NCI-H2107 treated with DMSO at 0.1 percent for 48 hours (cell line): ENCODE data around the gene PPP2R5A.
"Not testable (repeated sequence)": the region's sequence is repeated elsewhere in the genome, so short reads cannot be mapped to it uniquely, and the experiment has no call there.

Source experiments
- DNase-seq: peaks from one replicate; lab custom pipeline; 2025; ENCODE audit not compliant: unreplicated experiment; lab: John Stamatoyannopoulos, UW

Gene PPP2R5A

DNA sequence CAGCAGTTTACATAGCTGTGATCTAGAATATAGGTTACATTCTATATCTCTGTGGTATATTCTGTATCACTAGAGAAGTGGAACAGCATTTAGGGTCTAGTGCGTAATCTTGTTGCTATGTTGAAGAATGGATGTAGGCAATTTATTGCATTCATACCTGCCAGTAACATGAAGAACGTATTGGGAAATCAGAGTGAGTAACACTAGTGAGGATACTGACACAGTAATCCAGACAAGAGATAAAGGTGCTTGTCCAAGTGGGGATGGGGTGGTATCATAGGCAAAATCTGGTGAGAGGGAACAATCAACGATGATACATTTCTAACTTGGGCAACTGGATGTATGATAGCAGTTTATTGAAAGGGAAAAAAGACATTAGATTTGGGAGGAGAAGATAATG, 9.8 kb downstream of the PPP2R5A start:
- no peak for DNase-seq

DNA sequence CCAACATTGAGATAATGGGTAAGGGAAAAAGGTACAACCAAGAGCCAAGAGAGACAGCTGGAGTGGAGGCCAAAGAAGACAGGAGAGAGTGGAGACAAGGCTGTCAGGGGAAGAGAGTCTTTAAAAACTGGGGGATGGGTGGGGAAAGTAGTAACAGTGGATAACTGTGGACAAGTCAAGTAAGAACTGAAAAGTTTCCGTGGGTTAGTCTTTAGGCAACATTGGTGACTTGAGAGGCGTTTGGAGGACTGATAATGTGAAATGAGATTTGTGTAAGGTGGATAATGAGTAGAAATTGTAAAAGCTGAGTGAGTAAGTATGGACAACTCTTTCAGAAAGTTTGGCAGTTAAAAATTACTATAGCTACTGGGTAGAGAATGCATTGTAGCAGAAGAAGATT, 10.4 kb downstream of the PPP2R5A start:
- DNase-seq = no peak

DNA sequence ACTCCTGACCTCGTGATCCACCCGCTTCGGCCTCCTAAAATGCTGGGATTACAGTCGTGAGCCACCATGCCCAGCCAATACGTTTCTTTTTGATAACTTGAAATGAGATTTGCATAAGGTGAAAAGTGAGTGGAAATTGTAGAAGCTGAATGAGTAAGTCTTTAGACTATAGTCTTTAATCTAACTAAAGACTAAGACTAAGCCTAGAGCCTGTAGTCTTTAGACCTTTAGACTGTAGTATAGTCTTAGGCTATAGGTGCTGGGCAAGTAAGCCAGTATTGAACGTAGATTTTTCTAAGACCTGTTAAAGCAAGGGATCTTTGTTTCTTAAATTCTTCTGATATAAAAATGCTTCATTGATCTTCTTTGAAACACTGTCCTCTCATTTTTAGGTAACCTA, 12.1 kb downstream of the PPP2R5A start:
- DNase-seq = no peak

DNA sequence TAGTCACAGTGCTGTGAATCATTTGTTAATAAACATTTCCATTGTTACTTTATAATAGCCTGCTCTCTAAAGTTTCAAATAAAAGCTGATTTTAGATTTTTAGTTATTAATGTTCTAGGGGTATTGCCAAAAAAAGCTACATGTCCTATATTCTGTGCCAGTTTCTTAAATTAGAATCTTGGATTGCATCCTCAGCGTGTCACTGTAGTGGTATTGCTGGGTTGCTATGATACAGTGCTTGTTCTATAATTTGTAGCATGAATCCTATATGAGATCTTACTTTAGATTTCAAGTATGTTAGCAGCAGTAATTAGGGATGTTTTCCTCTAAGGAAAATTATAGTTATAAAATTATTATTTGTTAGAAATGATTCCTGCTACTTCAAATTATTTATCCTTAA, 16.4 kb downstream of the PPP2R5A start:
- DNase-seq = no peak

DNA sequence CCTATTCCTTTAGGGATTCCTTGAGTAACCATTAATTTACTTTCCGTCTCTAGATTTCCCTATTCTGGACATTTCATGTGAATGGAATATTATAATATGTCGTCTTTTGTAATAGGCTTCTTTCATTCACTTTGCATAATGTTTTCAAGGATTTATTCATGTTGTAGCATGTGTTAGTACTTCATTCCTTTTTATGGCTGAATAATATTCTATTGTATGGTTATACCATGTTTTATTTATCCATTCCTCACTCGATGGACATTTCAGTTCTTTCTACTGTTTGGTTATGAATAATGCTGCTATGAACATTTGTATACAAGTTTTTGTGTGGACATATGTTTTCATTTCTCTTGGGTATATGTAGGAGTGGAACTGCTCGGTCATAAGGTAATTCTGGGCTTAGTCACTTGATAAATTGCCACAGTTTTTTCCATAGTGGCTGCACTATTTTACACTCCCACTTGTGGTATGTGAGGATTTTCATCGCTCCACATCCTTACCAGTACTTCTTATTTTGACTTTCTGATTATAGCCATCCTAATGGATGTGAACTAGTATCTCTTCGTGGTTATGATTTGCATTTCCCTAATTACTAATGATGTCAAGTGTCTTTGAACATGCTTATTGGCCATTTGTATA, 17.7 kb downstream of the PPP2R5A start:
- DNase-seq = no peak

DNA sequence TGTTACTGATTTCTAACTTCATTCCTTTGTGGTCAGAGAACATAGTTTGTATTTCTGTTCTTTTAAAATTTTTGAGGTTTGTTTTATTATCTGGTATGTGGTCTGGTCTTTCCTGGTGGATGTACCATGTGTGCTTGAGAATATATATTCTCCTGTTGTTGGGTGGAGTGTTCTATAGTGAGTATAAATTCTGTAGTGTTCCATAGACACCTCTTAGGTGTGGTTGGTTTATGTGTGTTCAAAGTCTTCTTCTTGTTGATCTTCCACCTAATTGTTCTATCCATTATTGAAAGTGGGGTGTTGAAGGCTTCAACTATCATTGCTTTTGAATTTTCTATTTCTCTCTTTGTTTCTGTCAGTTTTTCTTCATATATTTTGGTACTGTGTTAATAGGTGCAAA, 20.1 kb downstream of the PPP2R5A start:
- DNase-seq = no peak

DNA sequence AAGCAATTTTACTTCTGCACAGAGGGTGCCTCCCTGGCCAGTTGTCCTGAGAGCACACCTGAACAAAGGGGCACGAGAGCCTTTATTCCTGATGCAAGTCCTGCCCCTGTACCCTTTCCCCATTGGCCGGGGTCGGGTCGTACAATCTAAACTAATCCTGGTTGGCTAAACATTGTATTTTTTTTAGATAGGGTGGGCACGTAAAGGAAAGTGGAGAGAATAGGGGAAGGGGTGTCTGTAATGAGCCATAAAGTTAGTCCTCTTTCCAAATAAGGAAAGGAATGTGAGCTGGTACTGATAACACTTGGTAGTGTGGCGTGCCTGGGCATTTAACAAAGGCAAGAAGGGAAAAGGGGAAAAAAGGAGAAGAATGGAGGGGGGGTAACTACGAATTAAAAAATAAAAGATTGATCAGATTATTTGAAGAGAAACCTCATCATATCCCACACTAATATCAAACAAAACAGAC, 20.8 kb downstream of the PPP2R5A start:
- not testable (repeated sequence) for DNase-seq

DNA sequence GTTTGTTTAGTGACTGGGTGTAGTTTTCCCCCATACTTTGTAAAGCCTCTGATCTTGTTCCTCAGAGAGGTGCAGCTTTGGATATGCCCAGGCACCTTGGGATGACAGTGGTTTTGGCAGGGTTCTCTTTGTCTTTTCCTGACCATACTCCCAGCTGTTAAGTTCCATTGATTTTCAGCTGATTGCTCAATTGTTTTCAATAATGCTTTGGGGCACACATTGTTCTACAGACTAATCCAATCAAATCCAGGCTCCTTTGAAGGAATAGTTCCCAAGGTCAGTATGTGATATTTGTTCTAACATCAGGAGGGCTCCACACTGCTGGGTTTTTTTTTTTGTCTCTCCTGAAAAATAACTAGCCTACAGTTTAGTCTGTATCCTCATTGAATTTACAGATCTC, 24.8 kb downstream of the PPP2R5A start:
- no peak for DNase-seq

DNA sequence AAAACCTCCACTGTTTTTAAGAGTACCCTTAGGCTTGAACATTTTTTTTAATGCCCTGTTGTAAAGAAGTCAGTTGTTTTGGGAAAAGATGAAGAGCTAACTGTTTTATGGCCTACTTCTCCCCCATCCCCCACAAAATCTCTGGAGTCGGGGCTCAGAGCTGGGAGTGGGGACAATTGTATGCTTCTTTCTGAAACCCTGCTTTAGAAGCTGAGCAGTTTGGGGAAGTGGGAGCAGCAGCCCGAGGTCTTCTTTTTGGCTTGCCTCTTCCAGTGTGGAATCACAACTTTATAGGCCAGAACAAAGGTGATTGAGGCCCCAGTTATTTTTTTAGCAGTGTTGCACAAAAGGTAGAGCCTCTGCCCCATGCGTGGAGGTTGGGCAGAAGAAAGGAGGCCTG, 25.2 kb downstream of the PPP2R5A start:
- no peak for DNase-seq

DNA sequence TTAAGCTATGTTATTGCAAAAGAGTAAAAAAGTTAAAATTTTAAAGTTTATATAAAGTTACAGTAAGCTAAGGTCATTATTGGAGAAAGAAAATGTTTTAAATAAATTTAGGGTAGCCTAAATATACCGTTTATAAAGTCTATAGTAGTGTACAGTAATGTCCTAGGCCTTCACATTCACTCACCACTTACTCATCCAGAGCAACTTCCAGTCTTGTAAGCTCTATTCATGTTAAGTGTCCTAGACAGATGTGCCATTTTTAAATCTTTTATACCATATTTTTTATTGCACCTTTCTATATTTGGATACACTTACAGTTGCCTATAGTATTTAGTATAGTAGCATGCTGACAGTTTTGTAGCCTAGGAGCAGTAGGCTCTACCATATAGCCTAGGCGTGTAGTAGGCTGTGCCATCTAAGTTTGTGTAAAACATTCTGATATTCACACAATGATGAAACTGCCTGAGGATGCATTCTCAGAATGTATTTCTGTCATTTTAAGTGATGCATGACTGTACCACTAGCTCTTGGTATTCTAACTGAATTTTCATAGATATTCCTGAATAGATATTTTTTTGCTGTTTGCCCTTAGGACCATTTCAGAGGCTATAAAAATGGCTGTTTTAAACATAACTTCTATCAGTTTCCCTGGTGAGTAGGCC, 26.8 kb downstream of the PPP2R5A start:
- no peak for DNase-seq

DNA sequence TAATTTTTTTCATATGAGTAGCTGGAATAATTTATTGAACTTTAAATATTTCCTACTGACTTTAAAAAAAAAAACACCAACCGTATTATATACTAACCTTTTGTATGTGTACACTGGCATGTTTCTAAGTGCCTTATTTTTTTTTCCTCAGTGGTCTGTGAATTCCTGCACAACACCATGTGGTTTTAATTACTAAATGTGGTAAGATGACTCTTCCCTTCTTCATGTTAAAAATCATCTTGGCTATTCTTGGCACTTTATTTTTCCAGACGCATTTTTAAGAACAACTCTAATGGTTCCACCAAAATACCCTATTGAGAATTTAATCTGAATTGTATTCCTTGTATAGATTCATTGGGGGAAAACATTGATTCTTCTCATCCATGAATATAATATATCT, 28.4 kb downstream of the PPP2R5A start:
- no peak for DNase-seq

DNA sequence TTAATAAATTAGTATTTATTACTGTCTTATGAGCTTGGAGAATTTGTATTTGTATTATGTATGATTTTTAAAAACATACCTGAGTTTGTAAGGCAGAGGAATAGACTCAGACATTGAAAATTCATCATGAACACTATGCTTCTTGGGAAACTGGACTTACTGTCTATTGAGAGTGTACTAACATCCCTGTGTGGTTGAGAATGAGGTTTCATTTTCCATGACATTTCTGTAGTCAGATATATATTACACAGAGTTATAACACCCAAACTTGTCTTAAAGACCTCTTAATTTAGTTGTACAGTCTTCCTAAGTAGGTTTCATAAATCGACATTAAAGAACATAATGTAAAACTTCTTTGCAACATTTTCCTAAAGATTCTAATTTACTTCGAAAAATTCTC, 30.0 kb downstream of the PPP2R5A start:
- DNase-seq = no peak

DNA sequence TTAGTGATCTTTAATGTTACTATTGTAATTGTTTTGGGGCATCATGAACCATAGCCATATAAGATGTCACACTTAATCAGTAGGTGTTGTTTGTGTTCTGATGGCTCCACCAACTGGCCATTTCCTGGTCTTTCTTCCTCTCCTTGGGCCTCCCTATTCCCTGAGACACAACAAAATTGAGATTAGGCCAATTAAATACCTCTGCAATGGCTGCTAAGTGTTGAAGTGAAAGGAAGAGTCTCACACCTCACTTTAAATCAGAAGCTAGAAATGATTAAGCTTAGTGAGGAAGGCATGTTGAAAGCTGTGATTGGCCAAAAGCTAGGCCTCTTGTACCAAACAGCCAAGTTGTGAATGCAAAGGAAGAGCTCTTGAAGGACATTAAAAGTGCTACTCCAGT, 30.7 kb downstream of the PPP2R5A start:
- DNase-seq = no peak

DNA sequence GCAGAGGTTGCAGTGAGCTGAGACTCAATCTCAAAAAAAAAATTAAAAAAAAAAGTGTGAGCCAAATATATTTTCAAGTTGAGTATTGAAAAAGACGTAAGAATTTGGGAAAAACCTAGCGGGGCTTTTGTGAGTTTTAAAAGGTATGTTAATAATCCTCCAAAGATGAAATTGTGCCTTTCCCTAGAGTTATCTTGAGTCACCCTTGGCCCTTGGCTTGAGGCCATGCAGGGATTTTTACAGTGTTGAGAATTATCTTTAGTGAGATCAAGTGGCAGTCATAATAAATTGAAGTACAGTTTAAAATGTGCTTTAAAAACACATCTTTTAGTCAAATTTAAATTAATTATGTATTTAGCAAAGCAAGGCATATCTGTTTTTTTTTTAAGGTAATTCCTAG, 32.7 kb downstream of the PPP2R5A start:
- DNase-seq = no peak

DNA sequence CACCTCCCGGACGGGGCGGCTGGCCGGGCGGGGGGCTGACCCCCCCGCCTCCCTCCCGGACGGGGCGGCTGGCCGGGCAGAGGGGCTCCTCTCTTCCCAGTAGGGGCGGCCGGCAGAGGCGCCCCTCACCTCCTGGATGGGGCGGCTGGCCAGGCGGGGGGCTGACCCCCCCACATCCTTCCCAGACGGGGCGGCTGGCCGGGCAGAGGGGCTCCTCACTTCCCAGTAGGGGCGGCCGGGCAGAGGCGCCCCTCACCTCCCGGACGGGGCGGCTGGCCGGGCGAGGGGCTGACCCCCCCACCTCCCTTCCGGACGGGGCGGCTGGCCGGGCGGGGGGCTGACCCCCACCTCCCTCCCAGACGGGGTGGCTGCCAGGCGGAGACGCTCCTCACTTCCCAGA, 35.8 kb downstream of the PPP2R5A start:
- not testable (repeated sequence) for DNase-seq

DNA sequence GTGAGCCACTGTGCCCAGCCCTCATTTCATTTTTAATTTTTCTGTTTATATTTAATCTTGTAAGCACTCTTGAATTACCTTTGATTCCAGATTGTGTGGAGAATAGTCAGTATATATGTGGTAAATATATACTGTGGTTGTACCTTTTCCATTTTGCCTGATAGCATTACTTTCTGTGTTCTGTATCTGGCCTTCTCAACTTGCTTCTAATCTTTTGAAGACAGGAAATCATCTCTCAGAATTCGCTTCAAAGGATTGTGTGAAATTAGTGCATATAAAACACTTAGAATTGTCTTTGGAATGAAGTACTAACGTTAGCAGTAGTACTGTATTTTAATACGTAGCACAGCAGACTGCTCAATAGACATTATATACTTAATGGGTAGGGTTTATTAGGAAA, 37.9 kb downstream of the PPP2R5A start:
- no peak for DNase-seq

DNA sequence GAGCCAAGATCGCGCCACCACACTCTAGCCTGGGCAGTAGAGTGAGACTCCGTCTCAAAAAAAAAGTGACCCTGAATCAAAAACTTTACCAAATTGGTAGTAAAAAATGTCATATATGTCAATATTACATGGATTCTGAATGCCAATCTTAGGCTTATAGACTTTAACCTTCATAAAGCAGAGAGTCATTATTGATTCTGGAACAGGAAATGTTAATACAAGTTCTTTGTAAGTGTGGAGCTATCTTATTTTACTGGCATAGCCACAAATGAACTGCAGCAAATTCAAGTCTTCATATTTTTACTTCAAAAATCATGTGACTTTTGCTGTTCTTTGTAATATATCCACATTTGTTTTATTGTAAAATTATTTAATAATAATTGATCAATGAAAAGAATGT, 41.3 kb downstream of the PPP2R5A start:
- DNase-seq = no peak

DNA sequence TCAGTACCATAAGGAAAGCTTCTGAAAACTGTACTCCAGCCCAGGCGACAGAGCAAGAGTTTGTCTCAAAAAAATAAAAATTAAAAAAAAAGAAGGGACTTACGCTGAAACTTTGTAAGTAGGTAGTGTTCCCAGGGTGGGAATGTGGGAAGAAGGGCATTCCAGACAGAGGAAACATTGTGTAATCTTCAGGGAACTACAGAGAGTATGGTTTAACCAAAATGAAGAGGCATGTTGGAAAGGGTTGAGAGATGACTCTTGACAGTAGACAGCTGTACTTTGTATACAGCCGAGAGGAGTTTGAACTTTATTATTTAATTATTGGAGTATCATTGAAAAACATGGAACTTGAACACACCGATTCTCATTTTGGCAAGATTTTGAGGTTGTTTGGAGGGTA, 43.0 kb downstream of the PPP2R5A start:
- DNase-seq = no peak

DNA sequence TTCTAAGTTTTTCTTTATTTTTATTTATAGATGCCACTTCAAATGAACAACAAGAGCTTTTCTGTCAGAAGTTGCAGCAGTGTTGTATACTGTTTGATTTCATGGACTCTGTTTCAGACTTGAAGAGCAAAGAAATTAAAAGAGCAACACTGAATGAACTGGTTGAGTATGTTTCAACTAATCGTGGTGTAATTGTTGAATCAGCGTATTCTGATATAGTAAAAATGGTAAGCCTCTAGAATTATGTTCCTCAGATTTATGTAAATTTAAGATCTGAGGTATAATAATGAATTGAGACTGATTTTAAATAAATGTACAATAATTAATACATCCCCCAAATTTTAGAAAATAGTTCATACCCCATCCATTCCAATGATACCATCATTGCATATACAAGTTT, 43.9 kb downstream of the PPP2R5A start:
- DNase-seq = no peak

DNA sequence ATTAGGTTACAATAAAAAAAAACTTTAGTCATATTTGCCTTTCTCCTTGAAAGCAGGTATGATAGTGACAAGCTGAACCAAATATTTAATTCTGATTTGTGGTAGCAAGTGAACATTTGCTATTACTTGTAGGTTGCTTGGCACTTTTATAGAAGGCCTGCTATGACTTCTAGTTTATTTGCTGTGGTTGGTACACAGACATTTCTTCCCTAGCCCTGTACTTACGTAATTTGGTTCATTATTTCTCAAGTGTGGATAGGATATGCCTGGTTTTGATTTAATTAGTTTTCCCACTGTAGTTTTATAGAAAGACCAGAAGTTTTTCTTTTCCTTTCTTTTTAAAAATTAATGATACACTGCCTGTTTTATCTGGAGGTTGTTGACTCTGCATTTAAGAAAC, 55.9 kb downstream of the PPP2R5A start:
- no peak for DNase-seq

DNA sequence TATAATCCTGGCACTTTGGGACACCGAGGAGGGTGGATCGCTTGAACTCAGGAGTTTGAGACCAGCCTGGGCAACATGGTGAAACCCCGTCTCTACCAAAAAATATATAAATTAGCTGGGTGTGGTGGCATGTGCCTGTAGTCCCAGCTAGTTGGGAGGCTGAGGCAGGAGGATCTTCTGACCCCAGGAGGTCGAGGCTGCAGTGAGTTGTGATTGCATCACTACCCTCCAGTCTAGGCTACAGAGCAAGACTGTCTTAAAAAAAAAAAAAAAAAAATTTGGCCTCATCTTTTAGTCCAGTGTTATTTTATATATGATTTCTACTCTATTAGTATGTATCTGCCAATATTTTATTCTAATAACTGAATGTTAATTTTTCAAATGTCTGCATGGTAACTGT, 59.7 kb downstream of the PPP2R5A start:
- DNase-seq = no peak

DNA sequence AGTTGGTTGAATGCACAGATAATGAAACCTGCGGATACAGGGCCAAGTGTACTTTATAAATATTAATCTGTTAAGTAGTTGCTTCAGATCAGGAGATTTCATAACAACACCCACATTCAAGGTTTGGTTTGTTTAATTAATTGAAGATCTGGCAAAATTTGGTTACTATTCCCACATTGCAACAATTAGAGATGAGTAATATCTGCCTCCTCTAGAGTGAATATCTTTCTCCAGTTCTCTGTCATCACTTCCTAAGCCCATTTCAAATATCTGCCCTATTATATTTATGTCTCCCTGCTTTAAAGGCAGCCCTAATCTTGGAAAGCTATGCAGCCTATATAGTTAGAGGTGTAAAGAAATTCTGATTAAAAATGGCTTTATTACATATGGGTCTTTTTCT, 61.4 kb downstream of the PPP2R5A start:
- no peak for DNase-seq
